SIG-M5 treated with dmso at 0.1 percent for 504 hours (cell line): Measurements from ENCODE around the gene TREML2.
"Not testable (repeated sequence)": the region's sequence is repeated elsewhere in the genome, so short reads cannot be mapped to it uniquely, and the experiment has no call there.

Experiments
- DNase-seq: peaks from one replicate; lab custom pipeline; 2025; ENCODE audit not compliant: unreplicated experiment; lab: John Stamatoyannopoulos, UW

The TREML2 gene

GRCh38 chr6:41200901-41201763, at the start of gene TREML2:
TSS of gene TREML2 (minus strand) at chr6:41201149. CDS start at chr6:41201008, 141 bp downstream.
- DNase-seq: peak; percentile 58

- no peak for DNase-seq
Observed at GRCh38 chr6:41247882-41248705, 47.1 kb upstream of the TREML2 start.

GRCh38 chr6:41247288-41247865, 46.4 kb upstream of the TREML2 start:
- DNase-seq: no peak

GRCh38 chr6:41246529-41246928, 45.6 kb upstream of the TREML2 start:
- not testable (repeated sequence) for DNase-seq

- no peak for DNase-seq
Observed at GRCh38 chr6:41239467-41240159, 38.7 kb upstream of the TREML2 start.

GRCh38 chr6:41237128-41237527, 36.2 kb upstream of the TREML2 start:
- DNase-seq: no peak

- DNase-seq: no peak
Observed at GRCh38 chr6:41236276-41236675, 35.3 kb upstream of the TREML2 start.

GRCh38 chr6:41232667-41233066, 31.7 kb upstream of the TREML2 start:
- DNase-seq: no peak

- no peak for DNase-seq
Observed at GRCh38 chr6:41231246-41231645, 30.3 kb upstream of the TREML2 start.

GRCh38 chr6:41229721-41230120, 28.8 kb upstream of the TREML2 start:
- DNase-seq: no peak

- no peak for DNase-seq
Observed at GRCh38 chr6:41228616-41229015, 27.7 kb upstream of the TREML2 start.

- DNase-seq: no peak
Observed at GRCh38 chr6:41228096-41228495, 27.1 kb upstream of the TREML2 start, which contains the start of gene TREML4. TSS of gene TREML4 (plus strand) at chr6:41228349. CDS start at chr6:41228428, 79 bp downstream.

GRCh38 chr6:41226752-41227151, 25.8 kb upstream of the TREML2 start:
- DNase-seq: no peak

GRCh38 chr6:41224800-41225199, 23.9 kb upstream of the TREML2 start:
- DNase-seq: peak; percentile 34

GRCh38 chr6:41222513-41222912, 21.6 kb upstream of the TREML2 start:
- DNase-seq: no peak

- no peak for DNase-seq
Observed at GRCh38 chr6:41222045-41222444, 21.1 kb upstream of the TREML2 start.

- no peak for DNase-seq
Observed at GRCh38 chr6:41216616-41217015, 15.7 kb upstream of the TREML2 start.

GRCh38 chr6:41215777-41216176, 14.8 kb upstream of the TREML2 start:
- DNase-seq: no peak

- DNase-seq: no peak
Observed at GRCh38 chr6:41214559-41215238, 13.8 kb upstream of the TREML2 start.

GRCh38 chr6:41209547-41210320, 8.8 kb upstream of the TREML2 start:
- no peak for DNase-seq
